GM21717 (cell line): ENCODE results near the gene CYB5R2.
"Not testable (repeated sequence)": the region's sequence is repeated elsewhere in the genome, so short reads cannot be mapped to it uniquely, and the experiment has no call there.

Experiments used
- ATAC-seq: cut with Tn5 transposase; IDR thresholded peaks from one replicate; pipeline ENCODE4 v1.9.1; 2021; ENCODE audit warnings: mild to moderate bottlenecking, moderate library complexity; ENCODE audit not compliant: unreplicated experiment

CYB5R2 gene

GRCh38 chr11:7670641-7671040, 2.7 kb downstream of the CYB5R2 start:
- ATAC-seq = no peak

GRCh38 chr11:7668911-7669310, 4.4 kb downstream of the CYB5R2 start:
- ATAC-seq = no peak

GRCh38 chr11:7668464-7668863, 4.8 kb downstream of the CYB5R2 start:
- no peak for ATAC-seq

GRCh38 chr11:7667460-7667859, 5.8 kb downstream of the CYB5R2 start:
- no peak for ATAC-seq

- no peak for ATAC-seq
Observed at GRCh38 chr11:7666292-7666866, 6.9 kb downstream of the CYB5R2 start.

- peak; percentile 97 for ATAC-seq
Observed at GRCh38 chr11:7665473-7666291, 7.6 kb downstream of the CYB5R2 start.

GRCh38 chr11:7664867-7665266, 8.4 kb downstream of the CYB5R2 start:
- no peak for ATAC-seq

GRCh38 chr11:7663531-7663930, 9.8 kb downstream of the CYB5R2 start:
- not testable (repeated sequence) for ATAC-seq

GRCh38 chr11:7657306-7658025, 15.8 kb downstream of the CYB5R2 start:
- no peak for ATAC-seq

GRCh38 chr11:7656704-7657103, 16.6 kb downstream of the CYB5R2 start:
- ATAC-seq = no peak

- ATAC-seq = no peak
Observed at GRCh38 chr11:7655253-7656217, 17.8 kb downstream of the CYB5R2 start.

- ATAC-seq = no peak
Observed at GRCh38 chr11:7654195-7654705, 19.1 kb downstream of the CYB5R2 start.

- no peak for ATAC-seq
Observed at GRCh38 chr11:7651700-7652099, 21.6 kb downstream of the CYB5R2 start.

GRCh38 chr11:7651140-7651551, 22.2 kb downstream of the CYB5R2 start:
- no peak for ATAC-seq

- no peak for ATAC-seq
Observed at GRCh38 chr11:7648264-7648663, 25.0 kb downstream of the CYB5R2 start.

GRCh38 chr11:7646866-7647265, 26.4 kb downstream of the CYB5R2 start:
- ATAC-seq = no peak

GRCh38 chr11:7645206-7645605, 28.1 kb downstream of the CYB5R2 start:
- no peak for ATAC-seq

- no peak for ATAC-seq
Observed at GRCh38 chr11:7643314-7643713, 30.0 kb downstream of the CYB5R2 start.

GRCh38 chr11:7642747-7643146, 30.6 kb downstream of the CYB5R2 start:
- ATAC-seq = no peak

GRCh38 chr11:7640816-7641215, 32.5 kb downstream of the CYB5R2 start:
- no peak for ATAC-seq

GRCh38 chr11:7639643-7640025, 33.7 kb downstream of the CYB5R2 start:
- no peak for ATAC-seq
